Hepatocyte (in vitro differentiated cells): ENCODE data around the gene MATCAP1. TPM values are rescaled to one million over a fixed set of nuclear protein-coding genes. Genes with fewer than 3 reads are reported as not detected.
A peak's percentile ranks its signal among the peaks of the same experiment; 100 is the strongest.

Experiments
- DNase-seq: peaks from one replicate; pipeline ENCODE4 v3.0.0-alpha.2; 2016; ENCODE audit warnings: low spot score
- H2AFZ ChIP-seq: fragments of 200-600 bp; sonication (generic); 2 replicates; pipeline ENCODE4 v1.6.0; 2016; ENCODE audit warnings: antibody characterized with exemption, mild to moderate bottlenecking
- H3K27ac ChIP-seq: fragments of 200-600 bp; sonication (generic); 2 replicates; pipeline ENCODE4 v1.5.1; 2016; ENCODE audit warnings: mild to moderate bottlenecking
- H3K27me3 ChIP-seq: fragments of 200-600 bp; sonication (generic); 2 replicates; pipeline ENCODE4 v1.6.1; 2016
- H3K36me3 ChIP-seq: fragments of 200-600 bp; sonication (generic); replicated peaks from 2 replicates; pipeline ENCODE4 v1.5.1; 2016; ENCODE audit warnings: low read depth; ENCODE audit not compliant: insufficient read depth
- H3K4me1 ChIP-seq: fragments of 200-600 bp; sonication (generic); 2 replicates; pipeline ENCODE4 v1.5.1; 2016; ENCODE audit warnings: mild to moderate bottlenecking, moderate library complexity; ENCODE audit not compliant: insufficient read depth
- H3K4me2 ChIP-seq: fragments of 200-600 bp; sonication (generic); 2 replicates; pipeline ENCODE4 v1.6.0; 2016
- H3K4me3 ChIP-seq: fragments of 200-600 bp; sonication (generic); 2 replicates; pipeline ENCODE4 v1.5.1; 2016; ENCODE audit warnings: mild to moderate bottlenecking
- H3K79me2 ChIP-seq: fragments of 200-600 bp; sonication (generic); 2 replicates; pipeline ENCODE4 v1.6.0; 2017; ENCODE audit warnings: mild to moderate bottlenecking
- H3K9me2 ChIP-seq: fragments of 200-600 bp; sonication (generic); replicated peaks from 2 replicates; pipeline ENCODE4 v1.6.0; 2017; ENCODE audit warnings: mild to moderate bottlenecking; ENCODE audit not compliant: insufficient read depth
- H3K9me3 ChIP-seq: fragments of 200-600 bp; sonication (generic); 2 replicates; pipeline ENCODE4 v1.5.1; 2016; ENCODE audit warnings: low read depth, mild to moderate bottlenecking
- H4K20me1 ChIP-seq: fragments of 200-600 bp; sonication (generic); 2 replicates; pipeline ENCODE4 v1.6.0; 2016; ENCODE audit warnings: mild to moderate bottlenecking; ENCODE audit not compliant: insufficient read depth, poor library complexity, severe bottlenecking
- EZH2 ChIP-seq: fragments of 200-600 bp; sonication (generic); IDR thresholded peaks from 2 replicates; pipeline ENCODE4 v1.6.1; 2016; ENCODE audit warnings: antibody characterized with exemption, mild to moderate bottlenecking, borderline replicate concordance
- EZH2phosphoT487 ChIP-seq: fragments of 200-600 bp; sonication (generic); IDR thresholded peaks from one replicate; pipeline ENCODE4 v1.6.1; 2018; ENCODE audit warnings: antibody characterized with exemption, mild to moderate bottlenecking, low read depth, moderate library complexity; ENCODE audit not compliant: unreplicated experiment, severe bottlenecking
- WGBS: methylation state at CpG from one replicate; pipeline ENCODE4 v1.1.6; 2016; ENCODE audit warnings: low lambda C conversion rate; ENCODE audit errors: missing lambda C conversion rate; 5-methylcytosine and 5-hydroxymethylcytosine counted together
- polyA plus RNA-seq: library from polyadenylated mRNA; unstranded; fragments of >200 nt; fragmentation: Nextera tagmentation; extraction: Ambion mirVana; gene quantifications from 2 replicates; pipeline ENCODE4 v1.2.1, GENCODE V29; 2016
- total RNA-seq: library from RNA; depleted of rRNA; stranded (reverse); fragments of >200 nt; gene quantifications from 2 replicates; pipeline ENCODE4 v1.2.3, GENCODE V29; 2014
- TF ChIP-seq, protein P1 (sequence below): fragments of 200-600 bp; sonication (generic); IDR thresholded peaks from 2 replicates; pipeline ENCODE4 v1.5.1; 2016; ENCODE audit warnings: antibody characterized with exemption, mild to moderate bottlenecking; ENCODE audit not compliant: poor library complexity

Gene MATCAP1
- total and polyA plus RNA-seq, 2 experiments from 2014 or later = 22.3 to 25.4 TPM

GRCh38 chr16:67174706-67175231 lies 9.0 kb downstream of the MATCAP1 start:
- TF ChIP-seq EZH2 (no peak), EZH2phosphoT487 (no peak)
- TF ChIP-seq, protein P1, sequence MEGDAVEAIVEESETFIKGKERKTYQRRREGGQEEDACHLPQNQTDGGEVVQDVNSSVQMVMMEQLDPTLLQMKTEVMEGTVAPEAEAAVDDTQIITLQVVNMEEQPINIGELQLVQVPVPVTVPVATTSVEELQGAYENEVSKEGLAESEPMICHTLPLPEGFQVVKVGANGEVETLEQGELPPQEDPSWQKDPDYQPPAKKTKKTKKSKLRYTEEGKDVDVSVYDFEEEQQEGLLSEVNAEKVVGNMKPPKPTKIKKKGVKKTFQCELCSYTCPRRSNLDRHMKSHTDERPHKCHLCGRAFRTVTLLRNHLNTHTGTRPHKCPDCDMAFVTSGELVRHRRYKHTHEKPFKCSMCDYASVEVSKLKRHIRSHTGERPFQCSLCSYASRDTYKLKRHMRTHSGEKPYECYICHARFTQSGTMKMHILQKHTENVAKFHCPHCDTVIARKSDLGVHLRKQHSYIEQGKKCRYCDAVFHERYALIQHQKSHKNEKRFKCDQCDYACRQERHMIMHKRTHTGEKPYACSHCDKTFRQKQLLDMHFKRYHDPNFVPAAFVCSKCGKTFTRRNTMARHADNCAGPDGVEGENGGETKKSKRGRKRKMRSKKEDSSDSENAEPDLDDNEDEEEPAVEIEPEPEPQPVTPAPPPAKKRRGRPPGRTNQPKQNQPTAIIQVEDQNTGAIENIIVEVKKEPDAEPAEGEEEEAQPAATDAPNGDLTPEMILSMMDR = no peak
- Histone ChIP-seq H3K4me3 (no peak overlapping the region), H2AFZ (no peak overlapping the region), H3K4me1 (peaks cover 24% of the 10 kb centered on the region), H4K20me1 (peaks cover 3% of the 10 kb centered on the region), H3K27ac (no peak overlapping the region), H3K36me3 (no peaks in the 10 kb centered on the region), H3K4me2 (peak overlapping the region; percentile 94), H3K79me2 (no peaks in the 10 kb centered on the region), H3K27me3 (no peaks in the 10 kb centered on the region), H3K9me3 (no peaks in the 10 kb centered on the region), H3K9me2 (no peaks in the 10 kb centered on the region)
- DNase-seq = no peak
- WGBS = 83% methylated on average over 31 of the region's 31 CpGs

DNA sequence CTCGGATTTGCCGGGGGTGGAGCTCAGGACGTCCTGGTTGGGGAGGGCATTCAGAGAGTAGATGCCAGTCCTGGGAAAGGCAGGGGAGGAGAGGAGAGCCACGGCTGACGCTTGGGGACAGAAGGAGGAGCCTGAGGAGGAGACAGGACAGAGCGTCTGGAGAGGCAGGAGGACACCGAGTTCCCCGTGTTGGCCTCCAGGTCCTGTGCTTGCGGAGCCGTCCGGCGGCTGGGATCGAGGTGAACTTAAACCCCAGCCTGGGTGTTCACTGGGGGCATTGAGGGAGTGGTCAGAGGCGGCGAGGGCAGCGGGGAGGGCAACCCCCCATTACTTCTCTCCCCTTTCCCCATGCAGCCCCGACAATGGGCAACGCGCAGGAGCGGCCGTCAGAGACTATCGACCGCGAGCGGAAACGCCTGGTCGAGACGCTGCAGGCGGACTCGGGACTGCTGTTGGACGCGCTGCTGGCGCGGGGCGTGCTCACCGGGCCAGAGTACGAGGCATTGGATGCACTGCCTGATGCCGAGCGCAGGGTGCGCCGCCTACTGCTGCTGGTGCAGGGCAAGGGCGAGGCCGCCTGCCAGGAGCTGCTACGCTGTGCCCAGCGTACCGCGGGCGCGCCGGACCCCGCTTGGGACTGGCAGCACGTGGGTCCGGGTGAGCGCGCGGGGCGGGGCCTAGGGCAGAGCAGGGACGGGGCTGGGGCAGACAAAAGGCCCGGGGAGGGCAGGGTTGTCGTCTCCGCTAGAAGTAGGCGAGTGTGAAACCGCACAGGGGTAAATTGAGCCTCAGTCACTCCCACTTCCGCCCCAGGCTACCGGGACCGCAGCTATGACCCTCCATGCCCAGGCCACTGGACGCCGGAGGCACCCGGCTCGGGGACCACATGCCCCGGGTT lies 9.7 kb downstream of the MATCAP1 start:
- no peaks in the 10 kb centered on the region for H3K9me2 ChIP-seq
- H2AFZ ChIP-seq = peak overlapping the region; percentile 87
- peak; percentile 92 for DNase-seq
- H3K4me1 ChIP-seq = peaks cover 31% of the 10 kb centered on the region
- peaks cover 2% of the 10 kb centered on the region for H4K20me1 ChIP-seq
- TF ChIP-seq, protein P1 = peak; percentile 22
- TF ChIP-seq EZH2phosphoT487 = no peak
- peak overlapping the region; percentile 94 for H3K4me2 ChIP-seq
- H3K36me3 ChIP-seq = no peaks in the 10 kb centered on the region
- peak overlapping the region; percentile 33 for H3K4me3 ChIP-seq
- no peaks in the 10 kb centered on the region for H3K9me3 ChIP-seq
- peak overlapping the region; percentile 57 for H3K27ac ChIP-seq
- H3K79me2 ChIP-seq = no peaks in the 10 kb centered on the region
- no peaks in the 10 kb centered on the region for H3K27me3 ChIP-seq
- WGBS = 4% methylated on average over 53 of the region's 71 CpGs

DNA sequence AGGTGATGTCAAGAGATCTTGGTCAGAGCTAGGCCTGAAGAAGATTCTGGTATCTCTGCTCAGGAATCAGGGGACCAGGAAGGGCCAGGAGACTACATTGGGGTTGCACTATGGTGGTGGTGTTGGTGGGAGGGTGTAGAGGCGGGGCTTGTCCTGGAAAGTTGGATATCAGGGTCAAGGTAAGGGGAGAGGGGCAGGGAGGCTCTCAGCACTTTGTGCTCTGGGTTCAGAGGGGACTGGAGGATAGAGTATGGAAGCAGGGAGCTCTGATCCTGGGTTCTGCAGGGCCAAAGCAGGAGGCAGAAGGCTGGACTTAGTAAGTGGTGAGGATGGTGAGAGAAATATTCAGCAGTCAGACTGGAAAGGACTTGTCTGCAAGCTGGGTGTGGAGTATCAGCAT lies 10.4 kb downstream of the MATCAP1 start:
- Histone ChIP-seq H3K4me3 (no peak overlapping the region), H3K79me2 (no peaks in the 10 kb centered on the region), H4K20me1 (no peaks in the 10 kb centered on the region), H2AFZ (peak overlapping the region; percentile 87), H3K4me1 (peaks cover 29% of the 10 kb centered on the region), H3K4me2 (peak overlapping the region; percentile 94), H3K9me2 (no peaks in the 10 kb centered on the region), H3K27ac (peak overlapping the region; percentile 57), H3K9me3 (no peaks in the 10 kb centered on the region), H3K27me3 (peaks cover 5% of the 10 kb centered on the region), H3K36me3 (no peaks in the 10 kb centered on the region)
- WGBS = 67% methylated on average over 1 of the region's 1 CpG
- DNase-seq = no peak
- TF ChIP-seq EZH2 = no peak
- no peak for TF ChIP-seq EZH2phosphoT487
- TF ChIP-seq, protein P1 = no peak
